ENCODE results near the gene IQGAP3. TPM values are rescaled to one million over a fixed set of nuclear protein-coding genes. Genes with fewer than 3 reads are reported as not detected.
A peak's percentile ranks its signal among the peaks of the same experiment; 100 is the strongest.
"Not testable (repeated sequence)": the region's sequence is repeated elsewhere in the genome, so short reads cannot be mapped to it uniquely, and the experiment has no call there.

The IQGAP3 gene
- total RNA-seq = 0.55 TPM
- long read RNA-seq, partial matches to known transcripts = 1 of 1 reads
- long read RNA-seq, other reads (novel, unspliced or antisense) = 0 of 1 reads

GRCh38 chr1:156571919-156572662, at the start of gene IQGAP3:
Gene IQGAP3 (minus strand): TSS chr1:156572565. CDS start chr1:156572529, 36 bp downstream.
- DNase-seq (ENCODE audit: low spot score) = peak; percentile 92

GRCh38 chr1:156619582-156619955, 47.2 kb upstream of the IQGAP3 start:
- no peak for DNase-seq (ENCODE audit: low spot score)

- DNase-seq (ENCODE audit: low spot score) = no peak
These were observed 46.7 kb upstream of the IQGAP3 start, which contains the start of gene HAPLN2 for GRCh38 chr1:156618853-156619581. Gene HAPLN2 (plus strand): TSS chr1:156619415. CDS start chr1:156623491, 4,076 bp downstream.

GRCh38 chr1:156616463-156616862, 44.1 kb upstream of the IQGAP3 start:
- no peak for DNase-seq (ENCODE audit: low spot score)

- DNase-seq (ENCODE audit: low spot score) = no peak
These were observed 43.6 kb upstream of the IQGAP3 start for GRCh38 chr1:156615946-156616345.

- DNase-seq (ENCODE audit: low spot score) = no peak
These were observed 40.3 kb upstream of the IQGAP3 start for GRCh38 chr1:156612666-156613065.

- not testable (repeated sequence) for DNase-seq (ENCODE audit: low spot score)
These were observed 37.7 kb upstream of the IQGAP3 start for GRCh38 chr1:156610072-156610471.

- DNase-seq (ENCODE audit: low spot score) = no peak
These were observed 36.6 kb upstream of the IQGAP3 start for GRCh38 chr1:156608981-156609380.

GRCh38 chr1:156608036-156608674, 35.8 kb upstream of the IQGAP3 start:
- no peak for DNase-seq (ENCODE audit: low spot score)

- not testable (repeated sequence) for DNase-seq (ENCODE audit: low spot score)
These were observed 35.0 kb upstream of the IQGAP3 start for GRCh38 chr1:156607344-156607743.

GRCh38 chr1:156602557-156602993, 30.2 kb upstream of the IQGAP3 start:
- no peak for DNase-seq (ENCODE audit: low spot score)

- DNase-seq (ENCODE audit: low spot score) = no peak
These were observed 29.5 kb upstream of the IQGAP3 start for GRCh38 chr1:156601892-156602291.

GRCh38 chr1:156601122-156601830, 28.9 kb upstream of the IQGAP3 start, which contains the start of gene GPATCH4:
Gene GPATCH4 (minus strand): TSS chr1:156601479.
- DNase-seq (ENCODE audit: low spot score) = peak; percentile 93

GRCh38 chr1:156600733-156601121, 28.4 kb upstream of the IQGAP3 start:
- no peak for DNase-seq (ENCODE audit: low spot score)

GRCh38 chr1:156599811-156600210, 27.4 kb upstream of the IQGAP3 start:
- DNase-seq (ENCODE audit: low spot score) = no peak

- DNase-seq (ENCODE audit: low spot score) = no peak
These were observed 26.5 kb upstream of the IQGAP3 start for GRCh38 chr1:156598731-156599432.

- DNase-seq (ENCODE audit: low spot score) = no peak
These were observed 25.8 kb upstream of the IQGAP3 start for GRCh38 chr1:156598125-156598524.

- no peak for DNase-seq (ENCODE audit: low spot score)
These were observed 24.1 kb upstream of the IQGAP3 start for GRCh38 chr1:156596426-156596825.

GRCh38 chr1:156595016-156595415, 22.7 kb upstream of the IQGAP3 start:
- DNase-seq (ENCODE audit: low spot score) = no peak

GRCh38 chr1:156594190-156594589, 21.8 kb upstream of the IQGAP3 start:
- DNase-seq (ENCODE audit: low spot score) = no peak

GRCh38 chr1:156593661-156593989, 21.3 kb upstream of the IQGAP3 start:
- DNase-seq (ENCODE audit: low spot score) = no peak

Measured in mesenteric fat pad (tissue), 1 donor.